ENCODE results near the gene SH3BP5.
A peak's percentile ranks its signal among the peaks of the same experiment; 100 is the strongest.

The SH3BP5 gene, protein sequence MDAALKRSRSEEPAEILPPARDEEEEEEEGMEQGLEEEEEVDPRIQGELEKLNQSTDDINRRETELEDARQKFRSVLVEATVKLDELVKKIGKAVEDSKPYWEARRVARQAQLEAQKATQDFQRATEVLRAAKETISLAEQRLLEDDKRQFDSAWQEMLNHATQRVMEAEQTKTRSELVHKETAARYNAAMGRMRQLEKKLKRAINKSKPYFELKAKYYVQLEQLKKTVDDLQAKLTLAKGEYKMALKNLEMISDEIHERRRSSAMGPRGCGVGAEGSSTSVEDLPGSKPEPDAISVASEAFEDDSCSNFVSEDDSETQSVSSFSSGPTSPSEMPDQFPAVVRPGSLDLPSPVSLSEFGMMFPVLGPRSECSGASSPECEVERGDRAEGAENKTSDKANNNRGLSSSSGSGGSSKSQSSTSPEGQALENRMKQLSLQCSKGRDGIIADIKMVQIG

GRCh38 chr3:15332405-15333098, at the start of gene SH3BP5:
SH3BP5 (minus strand) TSS chr3:15332586; CDS start chr3:15332408, 178 bp downstream.
- TF ChIP-seq CREB1 (IDR thresholded peaks at IDR 0.05; ENCODE audit: low read depth) (no peak), TEAD4 (IDR thresholded peaks at IDR 0.05) (0 out of 2 replicates have a peak, but pooled peaks have one; percentile 8), FOXM1 (IDR thresholded peaks at IDR 0.05; ENCODE audit: borderline replicate concordance, low read depth) (no peak), TAF1 (IDR thresholded peaks at IDR 0.05; ENCODE audit: low read depth) (peak; percentile 54; the same call in 1 of the 2 replicates), EGR1 (IDR thresholded peaks at IDR 0.05) (peak; percentile 60), YY1 (IDR thresholded peaks at IDR 0.05; ENCODE audit: low read depth) (no peak), NFIC (IDR thresholded peaks at IDR 0.05) (no peak), RAD21 (IDR thresholded peaks at IDR 0.05; ENCODE audit: low read depth) (peak; percentile 35; the same call in 1 of the 2 replicates), ZBTB7A (IDR thresholded peaks at IDR 0.05; ENCODE audit: low read depth) (0 out of 2 replicates have a peak, but pooled peaks have one; percentile 17)

DNA sequence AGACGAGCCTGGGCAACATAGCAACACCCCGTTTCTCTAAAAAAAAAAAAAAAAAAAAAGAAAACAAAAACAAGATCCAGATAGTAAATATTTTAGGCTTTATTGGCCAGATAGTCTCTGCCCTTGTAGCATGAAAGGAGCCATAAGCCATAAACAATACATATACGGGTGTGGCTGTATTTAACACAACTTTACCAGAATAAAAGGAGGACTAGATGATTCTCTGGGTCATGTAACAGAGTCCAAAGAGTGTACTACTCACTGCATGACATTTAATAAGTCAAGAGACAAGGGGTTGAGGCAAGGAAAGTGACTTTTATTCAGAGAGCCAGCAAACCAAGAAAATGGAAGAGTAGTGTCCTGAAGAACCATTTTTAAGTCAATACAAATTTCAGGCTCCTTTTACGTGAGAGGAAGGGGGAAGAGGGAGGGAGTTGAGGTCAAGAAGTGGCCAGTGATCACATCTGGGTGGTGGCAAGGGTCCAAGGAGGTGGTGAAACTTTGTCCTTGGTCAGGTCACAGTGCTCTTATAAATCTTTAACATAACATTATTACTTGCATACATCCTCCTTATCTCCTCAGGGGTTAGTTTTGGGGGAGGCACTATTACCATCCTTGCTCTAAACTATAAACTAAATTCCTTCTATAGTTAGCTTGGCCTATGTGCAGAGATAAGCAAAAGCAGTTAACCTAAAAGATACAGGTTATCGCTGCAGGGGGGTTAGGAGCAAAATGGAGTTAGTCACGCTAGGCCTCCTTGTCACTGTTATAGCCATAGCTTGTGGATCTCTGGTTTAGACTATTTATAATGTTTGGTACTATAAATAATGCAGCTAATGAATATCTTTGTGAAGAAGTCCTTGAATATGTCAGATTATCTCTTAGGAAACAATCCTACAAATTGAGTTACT, 48.8 kb upstream of the SH3BP5 start:
- TF ChIP-seq TCF12 (IDR thresholded peaks at IDR 0.05; ENCODE audit: low read depth): no peak
- TF ChIP-seq CEBPB (IDR thresholded peaks at IDR 0.05): no peak
- TF ChIP-seq, protein P1, sequence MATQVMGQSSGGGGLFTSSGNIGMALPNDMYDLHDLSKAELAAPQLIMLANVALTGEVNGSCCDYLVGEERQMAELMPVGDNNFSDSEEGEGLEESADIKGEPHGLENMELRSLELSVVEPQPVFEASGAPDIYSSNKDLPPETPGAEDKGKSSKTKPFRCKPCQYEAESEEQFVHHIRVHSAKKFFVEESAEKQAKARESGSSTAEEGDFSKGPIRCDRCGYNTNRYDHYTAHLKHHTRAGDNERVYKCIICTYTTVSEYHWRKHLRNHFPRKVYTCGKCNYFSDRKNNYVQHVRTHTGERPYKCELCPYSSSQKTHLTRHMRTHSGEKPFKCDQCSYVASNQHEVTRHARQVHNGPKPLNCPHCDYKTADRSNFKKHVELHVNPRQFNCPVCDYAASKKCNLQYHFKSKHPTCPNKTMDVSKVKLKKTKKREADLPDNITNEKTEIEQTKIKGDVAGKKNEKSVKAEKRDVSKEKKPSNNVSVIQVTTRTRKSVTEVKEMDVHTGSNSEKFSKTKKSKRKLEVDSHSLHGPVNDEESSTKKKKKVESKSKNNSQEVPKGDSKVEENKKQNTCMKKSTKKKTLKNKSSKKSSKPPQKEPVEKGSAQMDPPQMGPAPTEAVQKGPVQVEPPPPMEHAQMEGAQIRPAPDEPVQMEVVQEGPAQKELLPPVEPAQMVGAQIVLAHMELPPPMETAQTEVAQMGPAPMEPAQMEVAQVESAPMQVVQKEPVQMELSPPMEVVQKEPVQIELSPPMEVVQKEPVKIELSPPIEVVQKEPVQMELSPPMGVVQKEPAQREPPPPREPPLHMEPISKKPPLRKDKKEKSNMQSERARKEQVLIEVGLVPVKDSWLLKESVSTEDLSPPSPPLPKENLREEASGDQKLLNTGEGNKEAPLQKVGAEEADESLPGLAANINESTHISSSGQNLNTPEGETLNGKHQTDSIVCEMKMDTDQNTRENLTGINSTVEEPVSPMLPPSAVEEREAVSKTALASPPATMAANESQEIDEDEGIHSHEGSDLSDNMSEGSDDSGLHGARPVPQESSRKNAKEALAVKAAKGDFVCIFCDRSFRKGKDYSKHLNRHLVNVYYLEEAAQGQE (IDR thresholded peaks at IDR 0.05; ENCODE audit: low read depth): no peak
- TF ChIP-seq ZBTB7A (IDR thresholded peaks at IDR 0.05; ENCODE audit: low read depth): no peak
- TF ChIP-seq RAD21 (IDR thresholded peaks at IDR 0.05; ENCODE audit: low read depth): no peak
- no peak for TF ChIP-seq CREB1 (IDR thresholded peaks at IDR 0.05; ENCODE audit: low read depth)

GRCh38 chr3:15377961-15378791, 45.8 kb upstream of the SH3BP5 start:
- 0 out of 2 replicates have a peak, but pooled peaks have one; percentile 27 for TF ChIP-seq TCF12 (IDR thresholded peaks at IDR 0.05; ENCODE audit: low read depth)
- no peak for TF ChIP-seq ZBTB7A (IDR thresholded peaks at IDR 0.05; ENCODE audit: low read depth)
- no peak for TF ChIP-seq TAF1 (IDR thresholded peaks at IDR 0.05; ENCODE audit: low read depth)
- no peak for TF ChIP-seq NFIC (IDR thresholded peaks at IDR 0.05)
- TF ChIP-seq, protein P2, sequence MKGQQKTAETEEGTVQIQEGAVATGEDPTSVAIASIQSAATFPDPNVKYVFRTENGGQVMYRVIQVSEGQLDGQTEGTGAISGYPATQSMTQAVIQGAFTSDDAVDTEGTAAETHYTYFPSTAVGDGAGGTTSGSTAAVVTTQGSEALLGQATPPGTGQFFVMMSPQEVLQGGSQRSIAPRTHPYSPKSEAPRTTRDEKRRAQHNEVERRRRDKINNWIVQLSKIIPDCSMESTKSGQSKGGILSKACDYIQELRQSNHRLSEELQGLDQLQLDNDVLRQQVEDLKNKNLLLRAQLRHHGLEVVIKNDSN (IDR thresholded peaks at IDR 0.05): no peak
- peak; percentile 64; the same call in 1 of the 2 replicates for TF ChIP-seq FOXM1 (IDR thresholded peaks at IDR 0.05; ENCODE audit: borderline replicate concordance, low read depth)
- TF ChIP-seq CEBPB (IDR thresholded peaks at IDR 0.05): no peak
- TF ChIP-seq, protein P1 (IDR thresholded peaks at IDR 0.05; ENCODE audit: low read depth): no peak
- no peak for TF ChIP-seq EP300 (IDR thresholded peaks at IDR 0.05; ENCODE audit: borderline replicate concordance)
- peak; percentile 88 for TF ChIP-seq EGR1 (IDR thresholded peaks at IDR 0.05)
- peak; percentile 56; the same call in 1 of the 2 replicates for TF ChIP-seq MAX (IDR thresholded peaks at IDR 0.05)
- no peak for TF ChIP-seq TEAD4 (IDR thresholded peaks at IDR 0.05)
- TF ChIP-seq RAD21 (IDR thresholded peaks at IDR 0.05; ENCODE audit: low read depth): peak; percentile 95
- peak; percentile 79 for TF ChIP-seq CREB1 (IDR thresholded peaks at IDR 0.05; ENCODE audit: low read depth)
- peak; percentile 99 for TF ChIP-seq YY1 (IDR thresholded peaks at IDR 0.05; ENCODE audit: low read depth)

DNA sequence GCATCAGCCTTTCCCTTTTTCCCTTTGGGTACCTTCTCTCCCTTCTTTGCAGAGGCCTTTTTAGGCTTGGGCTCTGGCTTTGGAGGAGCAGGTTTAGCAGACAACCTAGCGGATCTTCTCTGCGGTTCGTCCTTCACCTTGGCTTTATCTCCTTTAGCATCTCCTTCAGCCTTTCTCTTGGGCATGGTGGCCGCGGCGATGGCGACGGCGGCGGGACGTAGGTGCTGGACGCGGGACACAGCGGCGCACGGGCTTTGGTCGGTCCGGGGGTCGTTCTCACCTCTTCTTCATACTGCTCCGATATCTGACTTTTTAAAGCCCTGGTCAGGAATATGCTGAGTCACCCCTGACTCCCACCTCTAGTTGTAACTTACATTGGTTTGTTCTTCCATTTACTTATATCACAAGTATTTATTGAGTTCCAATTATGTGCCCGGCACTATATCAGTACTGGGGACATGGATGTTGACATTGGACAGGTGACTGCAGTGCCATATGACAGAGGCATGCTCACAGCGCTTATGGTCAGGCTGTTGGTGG, 43.1 kb upstream of the SH3BP5 start:
- TF ChIP-seq RAD21 (IDR thresholded peaks at IDR 0.05; ENCODE audit: low read depth) (no peak), ZBTB7A (IDR thresholded peaks at IDR 0.05; ENCODE audit: low read depth) (no peak), EP300 (IDR thresholded peaks at IDR 0.05; ENCODE audit: borderline replicate concordance) (no peak), CREB1 (IDR thresholded peaks at IDR 0.05; ENCODE audit: low read depth) (no peak), TCF12 (IDR thresholded peaks at IDR 0.05; ENCODE audit: low read depth) (no peak), CEBPB (IDR thresholded peaks at IDR 0.05) (no peak), EGR1 (IDR thresholded peaks at IDR 0.05) (no peak), YY1 (IDR thresholded peaks at IDR 0.05; ENCODE audit: low read depth) (no peak), MAX (IDR thresholded peaks at IDR 0.05) (no peak), NFIC (IDR thresholded peaks at IDR 0.05) (no peak)
- TF ChIP-seq, protein P1 (IDR thresholded peaks at IDR 0.05; ENCODE audit: low read depth): no peak
- TF ChIP-seq, protein P2 (IDR thresholded peaks at IDR 0.05): no peak

Data from Ishikawa (cell line).